ENCODE data around the gene OR6K3.
"Not testable (repeated sequence)": the region's sequence is repeated elsewhere in the genome, so short reads cannot be mapped to it uniquely, and the experiment has no call there.

The OR6K3 gene, protein sequence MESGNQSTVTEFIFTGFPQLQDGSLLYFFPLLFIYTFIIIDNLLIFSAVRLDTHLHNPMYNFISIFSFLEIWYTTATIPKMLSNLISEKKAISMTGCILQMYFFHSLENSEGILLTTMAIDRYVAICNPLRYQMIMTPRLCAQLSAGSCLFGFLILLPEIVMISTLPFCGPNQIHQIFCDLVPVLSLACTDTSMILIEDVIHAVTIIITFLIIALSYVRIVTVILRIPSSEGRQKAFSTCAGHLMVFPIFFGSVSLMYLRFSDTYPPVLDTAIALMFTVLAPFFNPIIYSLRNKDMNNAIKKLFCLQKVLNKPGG

DNA sequence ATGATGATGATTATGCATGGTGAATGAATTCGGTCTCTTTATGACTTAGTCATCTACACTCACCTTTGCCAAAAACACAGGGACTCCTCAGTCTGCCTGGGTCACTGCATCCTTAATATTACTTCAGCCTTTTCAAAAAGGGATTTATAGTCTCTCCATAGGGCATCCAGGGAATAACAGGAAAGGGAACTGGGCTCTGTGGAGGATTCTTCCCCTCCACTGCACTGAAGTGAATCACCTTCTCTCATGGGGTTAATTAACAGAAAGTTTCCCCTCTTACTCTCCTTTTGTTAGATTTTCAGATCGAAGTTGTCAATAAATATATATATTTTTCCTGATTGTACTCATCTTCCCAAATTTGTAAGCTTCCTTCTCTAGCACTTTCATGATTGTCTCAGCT is at the start of gene OR6K3:
OR6K3 (minus strand) TSS at position 101 of the 400 bp plus-strand sequence. CDS start 2,605 bp downstream, outside the sequence.
- no peak for DNase-seq (ENCODE audit: low spot score)

DNA sequence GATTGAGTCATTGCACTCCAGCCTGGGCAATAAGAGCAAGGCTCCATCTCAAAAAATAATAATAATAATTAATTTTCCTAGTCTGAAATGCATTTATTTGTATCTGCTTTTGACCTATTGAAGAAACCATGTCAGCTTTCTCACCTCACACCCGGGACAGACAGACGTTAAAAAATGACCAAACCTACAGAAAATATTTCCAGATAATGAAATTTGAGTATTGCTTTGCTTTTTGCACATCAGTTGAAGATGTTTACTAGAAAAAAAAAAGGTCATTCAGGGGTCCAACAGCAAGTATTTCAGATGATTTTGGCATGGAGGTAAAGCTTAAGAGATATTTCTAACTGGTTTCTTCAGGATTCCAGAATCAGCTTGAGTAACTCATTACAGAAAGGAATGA is 33.9 kb upstream of the OR6K3 start, which contains the start of gene OR6K6:
OR6K6 (plus strand) TSS at position 301 of the 400 bp plus-strand sequence. CDS start 168 bp downstream, outside the sequence.
- no peak for DNase-seq (ENCODE audit: low spot score)

DNA sequence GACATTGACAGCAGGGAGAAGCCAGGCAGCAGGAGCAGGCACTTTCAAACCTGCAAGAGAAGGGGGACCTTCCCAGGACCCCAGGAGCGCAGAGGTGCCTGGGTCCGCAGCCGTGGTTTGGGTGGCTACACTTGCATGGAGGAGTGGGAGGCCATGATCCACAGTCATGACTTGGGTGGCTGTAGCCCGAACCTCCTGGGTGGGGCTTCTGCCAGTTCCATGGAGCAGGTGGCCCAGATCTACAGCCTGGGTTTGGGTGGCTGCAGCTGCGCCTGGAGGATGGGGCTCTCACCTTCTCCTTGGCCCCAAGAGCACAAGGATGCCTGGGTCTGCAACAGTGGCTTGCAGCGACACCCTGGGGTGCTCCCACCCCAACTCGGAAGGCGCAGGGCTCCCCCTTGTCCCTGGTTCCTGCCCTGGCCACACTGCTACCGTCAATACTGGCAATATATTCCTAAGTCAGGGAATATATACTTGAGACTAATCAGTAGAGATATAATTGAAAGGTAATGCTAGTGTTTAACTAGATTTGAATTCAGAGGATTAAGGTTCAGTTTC is 31.7 kb upstream of the OR6K3 start:
- DNase-seq (ENCODE audit: low spot score), result no peak

DNA sequence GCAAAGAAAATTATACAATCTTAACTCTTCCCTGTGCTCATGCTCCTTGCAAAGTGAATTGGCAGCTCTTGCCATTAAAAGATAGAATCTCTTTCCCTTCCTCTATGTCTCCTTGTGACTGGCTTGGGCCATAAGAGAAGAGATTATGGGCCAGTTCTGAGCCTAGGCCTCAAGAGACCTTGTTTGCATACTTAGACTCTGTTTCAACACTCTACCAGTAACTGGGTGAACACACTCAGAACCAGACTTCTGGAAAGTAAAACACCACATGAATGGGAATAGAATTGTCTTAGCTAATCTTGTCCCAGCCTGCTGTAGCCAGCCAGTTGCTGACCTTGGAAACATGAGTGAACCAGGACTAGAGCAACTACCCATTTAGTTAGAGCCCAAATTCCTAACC is 15.3 kb upstream of the OR6K3 start:
- no peak for DNase-seq (ENCODE audit: low spot score)

DNA sequence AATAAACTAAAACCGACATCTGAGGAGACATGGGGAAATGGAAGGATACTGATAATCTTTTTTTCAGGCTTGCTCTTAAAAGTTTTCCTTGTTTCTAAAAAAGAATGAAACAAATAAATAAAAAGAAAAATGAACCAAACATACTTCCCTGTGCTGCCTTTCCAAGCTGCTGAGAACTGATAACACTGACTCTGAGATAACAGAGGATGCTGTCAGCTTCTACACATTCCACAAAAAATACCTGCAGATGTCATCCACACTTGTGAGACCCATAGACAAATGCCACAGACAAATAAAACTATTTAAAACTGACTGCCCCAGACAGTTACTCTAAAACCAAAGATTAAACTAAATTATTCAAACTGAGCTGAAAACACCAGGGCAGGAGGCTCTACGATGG is 12.0 kb upstream of the OR6K3 start:
- DNase-seq (ENCODE audit: low spot score), result no peak

DNA sequence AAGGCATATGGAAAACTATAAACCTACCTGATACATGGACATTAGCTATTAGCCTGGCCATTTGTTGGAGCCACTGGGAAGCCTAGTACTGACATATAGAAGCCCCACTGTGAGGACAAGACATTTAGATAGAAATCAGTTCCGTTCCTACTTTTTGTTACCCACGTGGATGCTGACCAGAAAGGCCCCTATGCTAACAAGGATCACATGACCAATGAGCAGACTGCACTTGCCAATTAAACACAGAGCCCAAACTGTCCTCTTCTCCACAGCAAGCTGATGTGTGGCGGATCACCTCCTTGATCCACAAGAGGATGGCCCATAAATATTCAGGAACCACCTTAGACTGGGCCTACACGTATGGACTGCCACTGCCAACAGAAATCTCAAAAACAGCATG is 11.2 kb upstream of the OR6K3 start:
- DNase-seq (ENCODE audit: low spot score), result no peak

DNA sequence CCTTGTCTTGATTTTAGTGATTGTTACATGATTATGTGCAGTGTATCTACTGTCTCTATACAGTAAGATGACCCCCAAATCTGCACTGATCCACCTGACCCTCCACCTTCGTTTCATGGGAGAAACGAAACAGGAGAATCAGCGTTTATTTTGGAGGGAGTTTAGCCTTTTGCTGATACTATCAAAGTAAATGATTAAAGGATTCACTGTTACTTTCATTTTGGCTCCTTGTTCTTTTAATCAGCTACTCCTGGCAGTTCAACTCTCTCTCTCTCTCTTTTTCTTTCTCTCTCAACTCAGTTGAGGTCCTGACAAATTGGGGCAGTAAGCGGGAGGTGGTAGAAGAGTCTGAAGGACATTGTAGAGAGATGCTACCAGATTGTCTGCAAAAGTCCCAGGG is 9.9 kb upstream of the OR6K3 start:
- no peak for DNase-seq (ENCODE audit: low spot score)

DNA sequence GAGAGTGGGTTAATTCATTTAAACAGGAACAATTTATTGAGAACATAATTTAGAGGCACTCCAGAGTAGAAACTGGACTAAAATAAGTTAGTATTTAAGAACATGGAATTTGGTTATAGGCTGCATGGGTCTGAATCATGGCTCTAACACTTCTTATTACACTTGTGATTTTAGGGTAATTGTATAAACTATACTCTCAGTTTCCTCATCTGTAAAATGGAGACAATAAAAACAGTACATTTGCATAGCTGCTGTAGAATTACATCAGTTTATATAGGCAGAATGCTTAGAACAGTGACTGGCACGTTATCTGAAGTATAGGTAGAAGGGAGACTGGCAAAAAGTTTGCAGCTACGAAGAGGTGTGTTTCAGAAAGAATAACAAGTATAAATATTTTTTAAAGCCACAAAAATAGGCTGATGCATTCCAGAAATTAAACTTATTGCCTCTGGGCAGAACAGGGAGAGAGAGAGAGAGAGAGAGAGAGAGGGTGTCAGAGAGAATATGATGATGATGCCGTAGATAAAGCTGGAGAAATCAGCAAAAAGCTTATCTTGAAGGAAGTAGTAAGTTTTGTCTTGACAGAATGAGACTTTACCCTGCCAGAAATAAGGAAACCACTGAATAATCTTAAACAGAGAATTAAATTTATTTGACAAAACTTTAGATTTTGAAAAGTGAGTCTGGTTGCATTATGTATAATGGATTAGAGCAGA is 8.1 kb upstream of the OR6K3 start:
- DNase-seq (ENCODE audit: low spot score), result no peak

DNA sequence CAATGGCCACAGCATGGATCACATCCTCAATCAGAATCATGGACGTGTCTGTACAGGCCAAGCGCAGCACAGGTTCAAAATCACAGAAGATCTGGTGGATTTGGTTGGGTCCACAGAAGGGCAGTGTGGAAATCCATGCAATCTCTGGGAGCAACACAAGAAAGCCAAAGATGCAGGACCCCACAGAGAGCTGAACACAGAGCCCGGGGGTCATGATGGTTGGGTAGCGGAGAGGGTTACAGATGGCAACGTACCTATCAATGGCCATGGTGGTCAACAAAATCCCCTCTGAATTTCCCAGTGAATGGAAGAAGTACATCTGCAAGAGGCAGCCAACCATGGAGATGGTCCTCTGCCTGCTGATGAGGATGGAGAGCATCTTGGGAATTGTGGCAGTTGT is 3.9 kb upstream of the OR6K3 start:
- DNase-seq (ENCODE audit: low spot score), result no peak

DNA sequence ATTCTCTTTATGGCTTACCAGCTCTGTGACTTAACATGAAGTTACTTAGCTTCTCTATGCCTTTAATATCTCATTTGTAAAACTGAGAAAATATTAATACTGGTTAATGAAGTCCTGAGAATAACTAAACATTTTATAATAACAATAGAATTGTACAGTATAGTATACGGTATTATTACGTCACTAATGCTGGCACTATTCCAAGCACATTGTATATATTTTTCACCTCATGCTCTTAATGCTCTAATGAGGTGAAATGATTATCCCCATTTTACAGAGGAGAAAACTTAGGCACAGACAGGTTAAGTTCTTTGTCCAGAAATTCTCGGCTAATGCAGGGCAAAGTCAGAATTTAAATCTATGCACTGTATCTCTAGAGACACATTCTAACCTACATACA is 856 bp downstream of the OR6K3 start:
- no peak for DNase-seq (ENCODE audit: low spot score)

DNA sequence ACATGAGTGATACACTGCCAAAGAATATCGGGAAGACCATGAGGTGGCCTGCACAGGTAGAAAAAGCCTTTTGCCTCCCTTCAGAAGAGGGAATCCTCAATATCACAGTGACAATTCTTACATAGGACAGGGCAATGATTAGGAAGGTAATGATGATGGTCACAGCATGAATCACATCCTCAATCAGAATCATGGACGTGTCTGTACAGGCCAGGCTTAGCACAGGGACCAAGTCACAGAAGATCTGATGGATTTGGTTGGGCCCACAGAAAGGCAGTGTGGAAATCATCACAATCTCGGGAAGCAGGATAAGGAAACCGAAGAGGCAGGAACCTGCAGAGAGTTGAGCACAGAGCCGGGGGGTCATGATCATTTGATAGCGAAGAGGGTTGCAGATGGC is 3.2 kb downstream of the OR6K3 start:
- no peak for DNase-seq (ENCODE audit: low spot score)

DNA sequence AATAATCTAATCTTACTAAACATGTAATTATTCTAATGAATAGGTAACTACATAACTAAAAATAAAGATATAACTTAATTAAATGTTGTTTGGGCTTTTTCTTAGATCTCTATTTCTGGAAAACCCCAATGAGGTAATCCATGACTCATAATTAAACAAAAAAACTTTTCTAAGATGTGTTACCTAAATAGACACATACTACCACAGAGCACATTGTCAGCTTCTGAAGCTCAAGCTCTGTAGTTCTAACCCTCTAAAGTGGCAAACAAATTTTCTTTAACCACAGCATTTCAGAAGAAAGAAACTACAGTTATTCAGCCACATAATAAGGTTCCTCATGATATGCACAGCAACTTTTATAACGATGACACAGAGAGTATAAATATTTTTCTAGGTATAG is 4.2 kb downstream of the OR6K3 start:
- peak; percentile 42 for DNase-seq (ENCODE audit: low spot score)

DNA sequence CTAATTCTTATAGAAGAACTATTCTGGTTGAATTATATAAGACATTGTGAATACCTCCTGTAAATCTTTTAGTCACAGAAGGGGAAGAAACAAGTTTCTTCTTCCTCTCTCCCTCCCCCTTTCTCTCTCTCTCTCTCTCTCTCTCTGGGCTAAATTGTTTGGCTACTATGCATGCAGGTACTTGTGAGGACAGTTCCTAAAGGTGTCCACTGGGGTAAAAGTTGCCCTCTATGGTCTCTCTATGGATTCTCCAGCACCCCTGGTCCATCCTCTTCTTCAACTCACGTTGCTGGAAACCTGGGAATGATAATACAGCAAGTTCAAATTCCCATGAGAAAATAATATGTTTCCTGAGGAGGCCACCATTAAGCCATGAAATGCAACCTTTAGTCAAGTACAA is 5.8 kb downstream of the OR6K3 start:
- no peak for DNase-seq (ENCODE audit: low spot score)

DNA sequence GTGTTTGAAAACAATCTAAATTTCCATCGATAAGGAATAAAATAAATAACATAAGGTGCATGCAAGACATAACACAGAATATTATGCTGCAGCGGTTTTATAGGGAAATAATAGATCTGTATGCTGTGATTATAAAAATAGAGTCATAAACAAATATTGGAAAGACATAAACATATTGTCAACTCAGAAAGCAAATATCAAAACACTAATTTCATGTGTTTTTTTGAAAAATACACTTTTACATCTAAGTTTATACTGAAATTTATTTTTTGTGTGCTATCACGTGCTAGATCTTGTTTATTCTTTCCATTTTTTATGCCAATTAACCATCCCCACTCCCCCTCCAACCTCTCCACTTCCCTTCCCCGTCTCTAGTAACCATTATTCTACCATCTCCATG is 9.4 kb downstream of the OR6K3 start:
- no peak for DNase-seq (ENCODE audit: low spot score)

DNA sequence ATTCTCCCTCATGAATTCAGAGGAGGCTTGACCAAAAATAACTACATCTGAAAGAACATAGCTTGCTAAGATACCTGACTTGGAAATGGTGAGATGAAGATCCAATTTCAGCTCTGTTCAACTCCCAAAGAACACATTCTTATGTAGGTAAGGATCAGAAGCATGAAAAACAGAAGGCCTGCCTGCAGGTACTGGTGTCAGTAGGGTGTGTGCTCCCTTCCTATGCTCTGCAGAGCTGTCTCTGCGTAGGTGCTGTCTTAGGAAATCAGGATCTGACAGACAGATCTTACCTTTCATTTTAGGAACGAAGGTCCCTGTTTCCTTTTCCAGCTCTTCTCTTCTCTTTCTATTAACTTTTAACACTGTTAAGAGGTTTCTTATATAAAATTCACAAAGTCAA is 14.4 kb downstream of the OR6K3 start:
- no peak for DNase-seq (ENCODE audit: low spot score)

DNA sequence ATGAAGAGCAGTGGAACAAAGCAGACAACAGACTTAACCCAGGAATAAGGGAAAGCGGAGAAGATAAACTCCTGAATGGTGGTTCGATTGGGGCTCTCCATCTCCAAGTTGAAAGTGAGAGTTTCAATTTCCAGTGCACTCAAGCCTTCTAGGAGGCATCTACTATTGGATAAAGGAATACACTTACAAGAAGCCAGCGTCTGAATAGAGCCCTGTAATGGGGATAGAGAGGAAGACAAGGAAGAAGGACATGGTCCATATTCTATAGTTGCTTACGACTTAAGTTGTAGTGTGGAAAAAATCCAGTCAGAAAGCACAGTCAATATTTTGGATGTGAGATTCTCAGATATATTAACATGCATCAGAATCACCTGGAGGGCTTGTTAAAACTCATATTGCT is 20.0 kb downstream of the OR6K3 start, which contains the start of gene OR6K2:
OR6K2 (minus strand) TSS at position 101 of the 400 bp plus-strand sequence; CDS start at position 101, 0 bp downstream.
- no peak for DNase-seq (ENCODE audit: low spot score)

DNA sequence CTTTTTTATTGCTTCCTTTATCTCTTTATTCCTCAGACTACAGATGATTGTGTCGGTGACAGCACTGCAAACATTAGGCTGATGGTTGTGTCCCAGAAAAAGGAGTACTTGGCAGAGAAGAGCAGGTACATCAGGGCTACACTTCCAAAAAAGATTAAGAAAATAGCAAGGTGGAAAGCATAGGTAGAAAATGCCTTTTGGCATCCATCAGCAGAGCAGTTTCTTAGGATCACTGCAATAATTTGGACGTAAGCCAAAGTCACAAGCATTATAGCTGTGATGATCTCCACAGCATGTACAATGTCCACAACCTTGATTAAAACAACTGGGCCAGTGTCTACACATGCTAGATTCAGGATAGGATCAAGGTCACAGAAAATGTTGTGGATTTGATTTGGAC is 25.9 kb downstream of the OR6K3 start:
- DNase-seq (ENCODE audit: low spot score), result no peak

DNA sequence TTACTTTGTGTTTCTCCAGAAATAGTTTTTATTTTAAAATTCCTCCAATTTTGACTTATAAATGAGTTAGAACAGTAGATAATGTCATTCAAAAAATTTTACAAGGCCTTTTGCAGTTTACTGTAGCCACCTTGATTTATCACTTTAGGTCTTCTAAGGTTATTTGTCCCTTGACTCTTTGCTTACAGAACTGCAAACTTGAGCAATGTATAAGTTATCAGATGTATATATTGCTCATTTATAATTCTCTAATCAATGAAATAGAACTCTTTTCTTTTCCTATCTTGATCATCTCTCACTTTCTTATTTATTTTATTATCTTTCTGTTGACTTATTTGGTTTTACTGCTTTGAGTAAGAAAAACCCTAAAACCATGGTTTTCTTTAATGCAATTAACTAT is 28.2 kb downstream of the OR6K3 start:
- no peak for DNase-seq (ENCODE audit: low spot score)

DNA sequence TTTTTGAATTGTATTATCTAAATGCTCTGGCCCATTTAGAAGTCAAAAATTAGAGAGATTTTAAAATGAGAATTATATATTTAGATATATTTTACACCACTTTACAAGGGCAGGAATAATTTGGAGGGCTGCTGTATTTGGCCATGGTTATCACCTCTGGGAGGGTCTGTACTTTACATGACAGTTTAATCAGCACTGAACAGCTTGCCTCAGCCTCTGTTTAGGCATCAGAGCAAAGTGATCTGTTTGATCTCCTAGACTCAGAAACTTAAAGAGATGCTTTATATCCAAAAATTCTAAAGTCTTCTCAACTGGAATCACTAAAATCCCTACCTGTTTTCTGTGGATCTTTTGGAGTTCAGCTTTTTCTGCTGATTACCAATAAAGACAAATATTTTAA is 28.6 kb downstream of the OR6K3 start:
- no peak for DNase-seq (ENCODE audit: low spot score)

DNA sequence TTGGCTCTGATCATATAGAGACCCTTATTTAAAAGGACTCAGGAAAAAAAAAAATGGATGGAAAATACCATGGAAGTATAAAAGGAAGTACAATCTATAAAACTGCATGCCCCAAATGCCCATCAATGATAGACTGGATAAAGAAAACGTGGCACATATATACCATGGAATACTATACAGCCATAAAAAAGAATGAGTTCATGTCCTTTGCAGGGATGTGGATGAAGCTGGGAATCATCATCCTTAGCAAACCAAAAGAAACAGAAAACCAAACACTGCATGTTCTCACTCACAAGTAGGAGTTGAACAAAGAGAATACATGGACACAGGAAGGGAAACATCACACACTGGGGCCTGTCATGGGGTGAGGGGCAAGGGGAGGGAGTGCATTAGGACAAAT is 29.4 kb downstream of the OR6K3 start:
- DNase-seq (ENCODE audit: low spot score), result not testable (repeated sequence)

DNA sequence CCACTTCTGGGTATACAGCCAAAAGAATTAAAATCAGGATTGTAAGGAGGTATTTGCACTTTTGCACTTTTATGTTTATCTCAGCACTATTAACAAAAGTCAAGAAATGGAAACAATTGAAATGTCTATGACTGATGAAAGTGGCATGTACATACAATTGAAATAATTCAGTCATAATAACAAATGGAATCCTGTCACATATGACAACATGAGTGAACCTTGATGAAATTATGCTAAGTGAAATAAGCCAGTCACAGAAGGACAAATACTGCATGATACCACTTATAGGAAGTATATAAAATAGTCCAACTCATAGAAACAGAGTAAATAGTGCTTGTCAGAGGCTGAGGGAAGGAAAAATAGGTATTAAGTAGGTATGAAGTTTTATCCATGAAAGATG is 30.6 kb downstream of the OR6K3 start:
- no peak for DNase-seq (ENCODE audit: low spot score)

DNA sequence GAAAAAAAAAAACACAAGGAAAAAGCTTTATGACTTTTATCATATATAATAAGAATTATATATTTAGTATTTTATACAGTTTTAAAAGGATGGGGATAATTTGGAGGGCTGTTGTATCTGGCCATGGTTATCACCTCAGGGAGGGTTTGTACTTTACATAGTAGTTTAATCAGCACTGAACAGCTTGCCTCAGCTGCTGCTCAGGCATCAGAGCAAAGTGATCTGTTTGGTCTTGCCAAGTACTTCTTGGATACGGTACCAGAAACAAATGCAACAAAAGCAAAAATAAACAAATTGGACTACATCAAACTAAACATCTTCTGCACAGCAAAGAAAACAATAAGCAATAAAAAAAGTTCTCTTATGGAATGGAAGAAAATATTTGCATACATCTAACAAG is 31.4 kb downstream of the OR6K3 start:
- DNase-seq (ENCODE audit: low spot score), result no peak

DNA sequence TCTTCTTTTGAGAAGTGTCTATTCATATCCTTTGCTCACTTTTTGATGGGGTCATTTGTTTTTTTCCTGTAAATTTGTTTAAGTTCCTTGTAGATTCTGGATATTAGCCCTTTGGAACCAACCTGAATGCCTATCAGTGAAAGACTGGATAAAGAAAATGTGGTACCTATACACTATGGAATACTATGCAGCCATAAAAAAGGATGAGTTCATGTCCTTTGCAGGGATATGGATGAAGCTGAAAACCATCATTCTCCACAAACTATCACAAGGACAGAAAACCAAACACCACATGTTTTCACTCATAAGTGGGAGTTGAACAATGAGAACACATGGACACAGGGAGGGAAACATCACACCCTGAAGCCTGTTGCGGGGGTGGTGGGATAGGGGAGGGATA is 32.2 kb downstream of the OR6K3 start:
- DNase-seq (ENCODE audit: low spot score), result not testable (repeated sequence)
